ENCODE results near the gene RAB26. TPM values are rescaled to one million over a fixed set of nuclear protein-coding genes. Genes with fewer than 3 reads are reported as not detected.

Gene RAB26
- total RNA-seq, 1 experiment from 2014 or later: 1.0 TPM

DNA sequence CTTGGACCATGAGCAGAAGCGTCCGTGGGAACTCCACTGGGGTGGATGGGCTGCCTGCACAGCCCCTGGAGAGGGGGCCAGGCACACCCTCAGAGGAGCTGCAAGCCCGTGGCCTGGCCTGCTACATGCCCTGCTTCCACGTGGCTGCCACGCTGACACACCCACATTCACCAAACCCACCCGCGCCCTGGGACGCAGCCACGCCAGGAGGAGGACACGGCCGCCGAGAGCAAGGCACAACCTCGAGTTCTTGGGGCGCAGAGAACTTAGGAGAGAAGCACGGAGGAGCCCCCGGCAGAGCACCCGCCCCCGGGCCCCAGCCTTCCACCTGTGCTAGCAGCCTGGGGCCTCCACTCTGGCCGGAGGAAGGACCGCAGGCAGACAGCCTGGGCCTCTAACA is 29.1 kb downstream of the RAB26 start:
- POLR2A ChIA-PET: interaction anchor here (1.5 to 2.0 kb wide), 2 partner anchors 15 to 22 kb away, joined by 7 to 9 read pairs; partner anchors contain the start of gene TRAF7
- Mint-ChIP-seq H3K27ac (ENCODE audit: low read depth, unreplicated experiment) (no peak overlapping the region), H3K4me1 (ENCODE audit: insufficient read depth, unreplicated experiment) (peaks cover 5% of the 10 kb centered on the region), H3K4me3 (ENCODE audit: unreplicated experiment) (no peak overlapping the region), H3K9me3 (ENCODE audit: unreplicated experiment) (no peaks in the 10 kb centered on the region), H3K36me3 (ENCODE audit: insufficient read depth, unreplicated experiment) (peaks cover 47% of the 10 kb centered on the region), H3K27me3 (ENCODE audit: insufficient read depth, unreplicated experiment) (no peaks in the 10 kb centered on the region)
- no peak for DNase-seq (ENCODE audit: unreplicated experiment)
- TF ChIP-seq, protein P1, sequence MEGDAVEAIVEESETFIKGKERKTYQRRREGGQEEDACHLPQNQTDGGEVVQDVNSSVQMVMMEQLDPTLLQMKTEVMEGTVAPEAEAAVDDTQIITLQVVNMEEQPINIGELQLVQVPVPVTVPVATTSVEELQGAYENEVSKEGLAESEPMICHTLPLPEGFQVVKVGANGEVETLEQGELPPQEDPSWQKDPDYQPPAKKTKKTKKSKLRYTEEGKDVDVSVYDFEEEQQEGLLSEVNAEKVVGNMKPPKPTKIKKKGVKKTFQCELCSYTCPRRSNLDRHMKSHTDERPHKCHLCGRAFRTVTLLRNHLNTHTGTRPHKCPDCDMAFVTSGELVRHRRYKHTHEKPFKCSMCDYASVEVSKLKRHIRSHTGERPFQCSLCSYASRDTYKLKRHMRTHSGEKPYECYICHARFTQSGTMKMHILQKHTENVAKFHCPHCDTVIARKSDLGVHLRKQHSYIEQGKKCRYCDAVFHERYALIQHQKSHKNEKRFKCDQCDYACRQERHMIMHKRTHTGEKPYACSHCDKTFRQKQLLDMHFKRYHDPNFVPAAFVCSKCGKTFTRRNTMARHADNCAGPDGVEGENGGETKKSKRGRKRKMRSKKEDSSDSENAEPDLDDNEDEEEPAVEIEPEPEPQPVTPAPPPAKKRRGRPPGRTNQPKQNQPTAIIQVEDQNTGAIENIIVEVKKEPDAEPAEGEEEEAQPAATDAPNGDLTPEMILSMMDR (IDR thresholded peaks at IDR 0.05; ENCODE audit: unreplicated experiment): no peak
- intact Hi-C loops (cut with micrococcal nuclease): no loop called here
- CTCF ChIA-PET: interaction anchor here (0.6 to 0.9 kb wide), 3 partner anchors 9 to 74 kb away, joined by 3 to 7 read pairs (median 3); partner anchors contain the start of gene ECI1
- BruUV-seq (replicated peaks): TSS peak; percentile 77

DNA sequence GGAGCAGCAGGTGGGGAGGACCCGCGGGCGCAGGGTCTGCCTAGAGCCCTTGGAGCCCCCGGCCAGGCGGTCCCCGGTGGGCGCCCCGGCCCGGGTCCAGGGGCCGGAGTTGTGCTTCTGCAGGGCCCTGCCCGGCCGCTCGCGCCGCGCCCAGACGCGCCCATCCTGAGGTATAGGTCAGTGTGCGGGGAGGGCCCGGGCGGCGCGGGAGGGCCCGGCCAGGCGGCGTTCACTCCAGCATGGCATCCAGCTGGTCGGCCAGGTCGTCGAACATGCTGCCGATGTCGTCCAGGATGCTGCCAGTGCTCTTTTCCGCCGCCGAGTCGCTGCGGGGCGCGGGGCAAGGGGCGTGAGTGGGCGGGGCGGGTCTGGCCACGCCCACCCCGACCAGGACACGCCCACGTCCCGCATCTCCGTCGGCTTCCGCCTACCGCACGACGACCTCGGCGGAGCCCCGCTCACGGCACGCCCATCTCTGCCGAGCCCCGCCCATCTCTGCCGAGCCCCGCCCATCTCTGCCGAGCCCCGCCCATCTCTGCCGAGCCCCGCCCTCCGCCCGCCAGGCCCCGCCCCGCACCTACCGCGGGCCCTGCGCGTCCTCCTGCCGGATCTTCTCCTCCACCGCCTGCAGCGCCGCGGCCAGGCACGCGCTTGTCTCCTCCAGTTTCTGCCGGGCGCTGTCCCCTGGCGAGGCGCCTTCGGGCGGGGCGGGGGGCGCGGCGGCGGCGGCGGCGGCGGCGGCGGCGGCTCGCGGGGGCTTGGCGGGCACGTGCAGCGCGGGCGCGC is 30.1 kb downstream of the RAB26 start:
- BruUV-seq (replicated peaks): no TSS peak
- no peaks in the 10 kb centered on the region for H3K27me3 Mint-ChIP-seq (ENCODE audit: insufficient read depth, unreplicated experiment)
- no peak for DNase-seq (ENCODE audit: unreplicated experiment)
- no peak overlapping the region for H3K27ac Mint-ChIP-seq (ENCODE audit: low read depth, unreplicated experiment)
- intact Hi-C loops (cut with micrococcal nuclease): no loop called here
- no peaks in the 10 kb centered on the region for H3K9me3 Mint-ChIP-seq (ENCODE audit: unreplicated experiment)
- no peak overlapping the region for H3K4me3 Mint-ChIP-seq (ENCODE audit: unreplicated experiment)
- ChIA-PET POLR2A (interaction anchor here (2.0 kb wide), 1 partner anchor 23 kb away, joined by 9 read pairs; the partner anchor contains the start of gene TRAF7), CTCF (interaction anchor here (0.6 to 0.9 kb wide), 2 partner anchors 10 to 13 kb away, joined by 3 to 7 read pairs; no protein-coding TSS in a partner anchor)
- peaks cover 40% of the 10 kb centered on the region for H3K36me3 Mint-ChIP-seq (ENCODE audit: insufficient read depth, unreplicated experiment)
- TF ChIP-seq, protein P1 (IDR thresholded peaks at IDR 0.05; ENCODE audit: unreplicated experiment): no peak
- H3K4me1 Mint-ChIP-seq (ENCODE audit: insufficient read depth, unreplicated experiment): peaks cover 5% of the 10 kb centered on the region

DNA sequence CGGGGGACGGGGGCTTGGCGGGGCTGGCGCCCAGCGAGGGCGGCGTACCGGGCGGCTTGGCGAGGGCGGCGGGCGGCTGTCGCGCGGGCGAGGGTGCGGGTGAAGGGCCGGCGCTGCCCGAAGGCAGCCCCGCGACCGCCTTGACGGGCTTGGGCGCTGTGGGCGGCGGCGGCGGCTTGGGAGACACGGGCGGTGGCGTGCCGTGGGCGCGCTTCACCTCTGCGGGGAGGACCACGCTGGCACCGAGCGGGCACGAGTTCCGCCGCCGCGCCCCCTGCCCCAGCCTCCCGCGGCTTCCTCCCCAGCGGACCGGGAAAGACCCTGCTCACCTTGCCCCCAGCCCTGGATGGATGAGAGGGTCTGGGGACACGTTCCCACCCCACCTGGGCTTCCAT is 30.7 kb downstream of the RAB26 start:
- CTCF ChIA-PET: no interaction called here
- BruUV-seq (replicated peaks): no TSS peak

DNA sequence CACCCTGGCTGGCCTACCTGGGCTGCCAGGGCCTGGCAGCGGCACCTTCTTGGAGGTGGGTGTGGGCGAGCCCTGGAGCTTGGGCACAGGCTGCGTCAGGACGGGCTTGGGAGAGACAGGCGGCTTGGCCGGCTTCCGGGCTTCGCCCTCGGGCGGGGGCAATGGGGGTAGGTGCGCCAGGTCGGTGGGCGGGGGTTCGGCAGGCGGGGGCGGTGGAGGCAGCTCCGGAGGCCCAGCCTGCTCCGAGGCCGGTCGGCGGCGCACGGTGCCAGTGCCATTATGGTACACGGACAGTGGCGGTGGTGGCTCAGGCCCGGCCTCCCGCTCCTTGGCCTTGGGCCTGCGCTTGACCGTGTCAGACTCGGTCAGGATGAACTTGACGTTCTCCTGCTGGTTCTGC is 31.2 kb downstream of the RAB26 start:
- DNase-seq (ENCODE audit: unreplicated experiment): no peak
- Mint-ChIP-seq H3K27me3 (ENCODE audit: insufficient read depth, unreplicated experiment) (no peaks in the 10 kb centered on the region), H3K4me3 (ENCODE audit: unreplicated experiment) (no peak overlapping the region), H3K9me3 (ENCODE audit: unreplicated experiment) (no peaks in the 10 kb centered on the region), H3K36me3 (ENCODE audit: insufficient read depth, unreplicated experiment) (peaks cover 29% of the 10 kb centered on the region), H3K27ac (ENCODE audit: low read depth, unreplicated experiment) (no peak overlapping the region), H3K4me1 (ENCODE audit: insufficient read depth, unreplicated experiment) (peaks cover 5% of the 10 kb centered on the region)
- intact Hi-C loops (cut with micrococcal nuclease): no loop called here
- CTCF ChIA-PET: no interaction called here
- BruUV-seq (replicated peaks): no TSS peak
- POLR2A ChIA-PET: no interaction called here
- TF ChIP-seq, protein P1 (IDR thresholded peaks at IDR 0.05; ENCODE audit: unreplicated experiment): no peak

More for the DNA sequence above, 30.7 kb downstream of the RAB26 start:
- TF ChIP-seq, protein P1 (IDR thresholded peaks at IDR 0.05; ENCODE audit: unreplicated experiment): no peak
- Mint-ChIP-seq H3K36me3 (ENCODE audit: insufficient read depth, unreplicated experiment) (peaks cover 34% of the 10 kb centered on the region), H3K4me1 (ENCODE audit: insufficient read depth, unreplicated experiment) (peaks cover 5% of the 10 kb centered on the region), H3K9me3 (ENCODE audit: unreplicated experiment) (no peaks in the 10 kb centered on the region), H3K27me3 (ENCODE audit: insufficient read depth, unreplicated experiment) (no peaks in the 10 kb centered on the region), H3K4me3 (ENCODE audit: unreplicated experiment) (no peak overlapping the region), H3K27ac (ENCODE audit: low read depth, unreplicated experiment) (no peak overlapping the region)
- intact Hi-C loops (cut with micrococcal nuclease): no loop called here
- POLR2A ChIA-PET: no interaction called here
- DNase-seq (ENCODE audit: unreplicated experiment): no peak

All from MCF 10A (cell line).